ENCODE measurements around the gene SETD5. TPM values are rescaled to one million over a fixed set of nuclear protein-coding genes. Genes with fewer than 3 reads are reported as not detected.

SETD5 gene
- total RNA-seq, 1 experiment from 2014 or later, result 151 TPM

- TF ChIP-seq EZH2 (IDR thresholded peaks at IDR 0.05; ENCODE audit: borderline replicate concordance, low read depth, low read length, poor library complexity, severe bottlenecking) (no peak), CTCF (conservative IDR thresholded peaks at IDR 0.05; ENCODE audit: low read depth, low read length) (no peak)
- intact Hi-C loops (cut with micrococcal nuclease; ENCODE audit: unreplicated experiment), result no loop called here
- no peak for DNase-seq (ENCODE audit: low spot score)
- BruUV-seq (replicated peaks), result no TSS peak
- H3K9me3 ChIP-seq (ENCODE audit: low read depth, low read length, poor library complexity, severe bottlenecking), result no peaks in the 10 kb centered on the region
- CTCF ChIA-PET, result no interaction called here
- POLR2A ChIA-PET (ENCODE audit: low non-redundant PET), result no interaction called here
- H3K36me3 ChIP-seq (ENCODE audit: insufficient read depth, low read length, poor library complexity, severe bottlenecking), result no peaks in the 10 kb centered on the region
- peaks cover 8% of the 10 kb centered on the region for H3K27me3 ChIP-seq (replicated peaks; ENCODE audit: insufficient read depth, low read depth, low read length, poor library complexity)
- H3K27ac ChIP-seq (ENCODE audit: low read depth, low read length, poor library complexity, severe bottlenecking), result no peak overlapping the region
- H3K4me3 ChIP-seq (ENCODE audit: low read depth, low read length, poor library complexity, severe bottlenecking), result no peak overlapping the region
- peaks cover 7% of the 10 kb centered on the region for H3K4me1 ChIP-seq (ENCODE audit: insufficient read depth, low read length, poor library complexity, severe bottlenecking)
These were observed 99.5 kb downstream of the SETD5 start for GRCh38 chr3:9496893-9497292.

- no TSS peak for BruUV-seq (replicated peaks)
- DNase-seq (ENCODE audit: low spot score), result no peak
- intact Hi-C loops (cut with micrococcal nuclease; ENCODE audit: unreplicated experiment), result no loop called here
- Histone ChIP-seq H3K9me3 (ENCODE audit: low read depth, low read length, poor library complexity, severe bottlenecking) (no peaks in the 10 kb centered on the region), H3K36me3 (ENCODE audit: insufficient read depth, low read length, poor library complexity, severe bottlenecking) (no peaks in the 10 kb centered on the region), H3K27ac (ENCODE audit: low read depth, low read length, poor library complexity, severe bottlenecking) (no peak overlapping the region), H3K27me3 (replicated peaks; ENCODE audit: insufficient read depth, low read depth, low read length, poor library complexity) (peaks cover 8% of the 10 kb centered on the region), H3K4me3 (ENCODE audit: low read depth, low read length, poor library complexity, severe bottlenecking) (no peak overlapping the region), H3K4me1 (ENCODE audit: insufficient read depth, low read length, poor library complexity, severe bottlenecking) (peaks cover 7% of the 10 kb centered on the region)
- POLR2A ChIA-PET (ENCODE audit: low non-redundant PET), result no interaction called here
- CTCF ChIA-PET, result no interaction called here
- no peak for TF ChIP-seq EZH2 (IDR thresholded peaks at IDR 0.05; ENCODE audit: borderline replicate concordance, low read depth, low read length, poor library complexity, severe bottlenecking)
- no peak for TF ChIP-seq CTCF (conservative IDR thresholded peaks at IDR 0.05; ENCODE audit: low read depth, low read length)
These were observed 100.6 kb downstream of the SETD5 start for GRCh38 chr3:9497821-9498565.

- Histone ChIP-seq H3K36me3 (ENCODE audit: insufficient read depth, low read length, poor library complexity, severe bottlenecking) (no peaks in the 10 kb centered on the region), H3K27me3 (replicated peaks; ENCODE audit: insufficient read depth, low read depth, low read length, poor library complexity) (peaks cover 8% of the 10 kb centered on the region), H3K4me1 (ENCODE audit: insufficient read depth, low read length, poor library complexity, severe bottlenecking) (peaks cover 7% of the 10 kb centered on the region), H3K27ac (ENCODE audit: low read depth, low read length, poor library complexity, severe bottlenecking) (no peak overlapping the region), H3K4me3 (ENCODE audit: low read depth, low read length, poor library complexity, severe bottlenecking) (no peak overlapping the region), H3K9me3 (ENCODE audit: low read depth, low read length, poor library complexity, severe bottlenecking) (no peaks in the 10 kb centered on the region)
- CTCF ChIA-PET, result no interaction called here
- intact Hi-C loops (cut with micrococcal nuclease; ENCODE audit: unreplicated experiment), result no loop called here
- TF ChIP-seq CTCF (conservative IDR thresholded peaks at IDR 0.05; ENCODE audit: low read depth, low read length), result no peak
- TF ChIP-seq EZH2 (IDR thresholded peaks at IDR 0.05; ENCODE audit: borderline replicate concordance, low read depth, low read length, poor library complexity, severe bottlenecking), result no peak
- POLR2A ChIA-PET (ENCODE audit: low non-redundant PET), result no interaction called here
- BruUV-seq (replicated peaks), result no TSS peak
- no peak for DNase-seq (ENCODE audit: low spot score)
These were observed 101.4 kb downstream of the SETD5 start for GRCh38 chr3:9498781-9499180.

Data from A673 (cell line).